ENCODE results near the gene SPARC.

Gene SPARC

GRCh38 chr5:151657114-151657513, 29.6 kb downstream of the SPARC start:
- no peak for DNase-seq

GRCh38 chr5:151656311-151656710, 30.4 kb downstream of the SPARC start:
- no peak for DNase-seq

- peak; percentile 58 to 83 for DNase-seq
Measured at GRCh38 chr5:151651997-151652645, 34.6 kb downstream of the SPARC start.

GRCh38 chr5:151648988-151649387, 37.7 kb downstream of the SPARC start:
- DNase-seq = no peak

GRCh38 chr5:151648089-151648488, 38.6 kb downstream of the SPARC start:
- no peak for DNase-seq

- DNase-seq = no peak
Measured at GRCh38 chr5:151647320-151647861, 39.3 kb downstream of the SPARC start.

- no peak for DNase-seq
Measured at GRCh38 chr5:151646334-151646733, 40.4 kb downstream of the SPARC start.

GRCh38 chr5:151643388-151643787, 43.3 kb downstream of the SPARC start:
- no peak for DNase-seq

- no peak for DNase-seq
Measured at GRCh38 chr5:151642472-151643140, 44.1 kb downstream of the SPARC start.

GRCh38 chr5:151638619-151639018, 48.1 kb downstream of the SPARC start:
- no peak for DNase-seq

GRCh38 chr5:151637676-151638075, 49.0 kb downstream of the SPARC start:
- no peak for DNase-seq

- DNase-seq = no peak
Measured at GRCh38 chr5:151633892-151634291, 52.8 kb downstream of the SPARC start.

GRCh38 chr5:151632941-151633340, 53.8 kb downstream of the SPARC start:
- DNase-seq = no peak

- no peak for DNase-seq
Measured at GRCh38 chr5:151632524-151632923, 54.2 kb downstream of the SPARC start.

GRCh38 chr5:151631941-151632340, 54.8 kb downstream of the SPARC start:
- DNase-seq = no peak

GRCh38 chr5:151630088-151630487, 56.6 kb downstream of the SPARC start:
- no peak for DNase-seq

GRCh38 chr5:151628112-151628823, 58.4 kb downstream of the SPARC start:
- DNase-seq = no peak

GRCh38 chr5:151627650-151628049, 59.1 kb downstream of the SPARC start:
- DNase-seq = no peak

GRCh38 chr5:151625285-151625684, 61.4 kb downstream of the SPARC start:
- no peak for DNase-seq

GRCh38 chr5:151624476-151624875, 62.2 kb downstream of the SPARC start:
- no peak for DNase-seq

- no peak for DNase-seq
Measured at GRCh38 chr5:151622367-151623088, 64.2 kb downstream of the SPARC start.

- DNase-seq = no peak
Measured at GRCh38 chr5:151620461-151620840, 66.3 kb downstream of the SPARC start.

- no peak for DNase-seq
Measured at GRCh38 chr5:151619812-151620460, 66.8 kb downstream of the SPARC start.
